IPS-NIHi11 (cell line): ENCODE data around the gene EMP3.
"Not testable (repeated sequence)": the region's sequence is repeated elsewhere in the genome, so short reads cannot be mapped to it uniquely, and the experiment has no call there.

Source experiments
- DNase-seq: peaks from one replicate; pipeline ENCODE4 v3.0.0; 2012; ENCODE audit warnings: mixed read lengths, low spot score

Gene EMP3

GRCh38 chr19:48325265-48325910 is at the start of gene EMP3:
EMP3 (plus strand) TSS chr19:48325552; CDS start chr19:48326845, 1,293 bp downstream.
- peak; percentile 74 for DNase-seq

- DNase-seq, result no peak
Observed at GRCh38 chr19:48279747-48280146, 45.6 kb upstream of the EMP3 start.

GRCh38 chr19:48283908-48284307 is 41.4 kb upstream of the EMP3 start:
- DNase-seq, result no peak

GRCh38 chr19:48284896-48285295 is 40.5 kb upstream of the EMP3 start:
- DNase-seq, result no peak

- DNase-seq, result no peak
Observed at GRCh38 chr19:48287748-48288147, 37.6 kb upstream of the EMP3 start.

GRCh38 chr19:48290401-48290770 is 35.0 kb upstream of the EMP3 start:
- DNase-seq, result peak; percentile 81

- peak; percentile 90 for DNase-seq
Observed at GRCh38 chr19:48290771-48291488, 34.4 kb upstream of the EMP3 start.

- not testable (repeated sequence) for DNase-seq
Observed at GRCh38 chr19:48291489-48291815, 33.9 kb upstream of the EMP3 start.

GRCh38 chr19:48292798-48293197 is 32.6 kb upstream of the EMP3 start:
- DNase-seq, result no peak

GRCh38 chr19:48295458-48295857 is 29.9 kb upstream of the EMP3 start:
- no peak for DNase-seq

- DNase-seq, result peak; percentile 49
Observed at GRCh38 chr19:48296963-48297734, 28.2 kb upstream of the EMP3 start.

GRCh38 chr19:48297975-48298374 is 27.4 kb upstream of the EMP3 start:
- DNase-seq, result no peak

GRCh38 chr19:48301886-48302599 is 23.3 kb upstream of the EMP3 start:
- no peak for DNase-seq

- DNase-seq, result no peak
Observed at GRCh38 chr19:48302600-48302959, 22.8 kb upstream of the EMP3 start.

GRCh38 chr19:48303367-48303766 is 22.0 kb upstream of the EMP3 start:
- DNase-seq, result no peak

- peak; percentile 38 for DNase-seq
Observed at GRCh38 chr19:48303866-48304265, 21.5 kb upstream of the EMP3 start.

- no peak for DNase-seq
Observed at GRCh38 chr19:48308631-48309586, 16.4 kb upstream of the EMP3 start.

GRCh38 chr19:48309731-48310130 is 15.6 kb upstream of the EMP3 start:
- DNase-seq, result not testable (repeated sequence)

GRCh38 chr19:48310227-48310626 is 15.1 kb upstream of the EMP3 start:
- DNase-seq, result no peak

GRCh38 chr19:48311384-48311783 is 14.0 kb upstream of the EMP3 start:
- DNase-seq, result no peak

- no peak for DNase-seq
Observed at GRCh38 chr19:48315712-48316111, 9.6 kb upstream of the EMP3 start.

- not testable (repeated sequence) for DNase-seq
Observed at GRCh38 chr19:48317708-48317960, 7.7 kb upstream of the EMP3 start.
